Liver (tissue), 9 donors: Measurements from ENCODE around the gene TMF1. TPM values are rescaled to one million over a fixed set of nuclear protein-coding genes. Genes with fewer than 3 reads are reported as not detected.

Source experiments
- DNase-seq: peaks from one replicate; pipeline ENCODE4 v3.0.0-alpha.2; 2017; ENCODE audit warnings: low spot score
- H3K27ac ChIP-seq, 2 donors: one replicate each; pipeline ENCODE4 v1.7.0; 2013; ENCODE audit warnings: inconsistent platforms in 2 of 2, low read length in 2 of 2, control low read depth in 1 of 2, low read depth in 1 of 2, mild to moderate bottlenecking in 1 of 2
- H3K27me3 ChIP-seq, 4 donors: one replicate each; pipeline versions ENCODE4 v1.6.1 to v1.7.0; 2013; ENCODE audit warnings: low read length in 3 of 4, inconsistent platforms in 1 of 4, mild to moderate bottlenecking in 1 of 4, moderate library complexity in 1 of 4; ENCODE audit not compliant: control insufficient read depth in 4 of 4, insufficient read depth in 4 of 4
- H3K36me3 ChIP-seq, 4 donors: one replicate each; pipeline versions ENCODE4 v1.6.1 to v1.7.0; 2013; ENCODE audit warnings: low read length in 3 of 4, mild to moderate bottlenecking in 3 of 4, low read depth in 1 of 4, moderate library complexity in 1 of 4; ENCODE audit not compliant: control insufficient read depth in 4 of 4, insufficient read depth in 3 of 4
- H3K4me1 ChIP-seq, 4 donors: one replicate each; pipeline versions ENCODE4 v1.6.1 to v1.7.0; 2013; ENCODE audit warnings: low read length in 3 of 4, mild to moderate bottlenecking in 3 of 4, moderate library complexity in 1 of 4; ENCODE audit not compliant: control insufficient read depth in 4 of 4, insufficient read depth in 4 of 4
- H3K4me3 ChIP-seq, 3 donors: one replicate each; pipeline versions ENCODE4 v1.6.1 to v1.7.0; 2013; ENCODE audit warnings: low read length in 3 of 3, control low read depth in 1 of 3, low read depth in 1 of 3, mild to moderate bottlenecking in 1 of 3
- H3K9ac ChIP-seq, 2 donors: one replicate each; pipeline ENCODE4 v1.7.0; 2013; ENCODE audit warnings: low read length in 2 of 2, mild to moderate bottlenecking in 2 of 2, moderate library complexity in 2 of 2, control low read depth in 1 of 2, low read depth in 1 of 2
- H3K9me3 ChIP-seq, 4 donors: one replicate each; pipeline versions ENCODE4 v1.6.1 to v1.7.0; 2013; ENCODE audit warnings: low read length in 3 of 4; ENCODE audit not compliant: control insufficient read depth in 4 of 4
- CTCF ChIP-seq: fragments of 150-350 bp; IDR thresholded peaks from 2 replicates; pipeline ENCODE4 v1.5.1; 2017; ENCODE audit warnings: improper control_type of control experiment, low read depth, low read length; ENCODE audit not compliant: missing input control
- EGR1 ChIP-seq, 2 donors: IDR thresholded peaks; 2 replicates each; pipeline ENCODE4 v1.6.1; 2016 to 2018; ENCODE audit warnings: antibody characterized with exemption in 2 of 2, low read depth in 2 of 2
- FOXA1 ChIP-seq: IDR thresholded peaks from 2 replicates; pipeline ENCODE4 v1.6.1; 2016; ENCODE audit warnings: antibody characterized with exemption
- FOXA2 ChIP-seq: IDR thresholded peaks from 2 replicates; pipeline ENCODE4 v1.6.1; 2016; ENCODE audit warnings: antibody characterized with exemption
- GABPA ChIP-seq, 2 donors: IDR thresholded peaks in 1 of 2; conservative IDR thresholded peaks in 1 of 2; 2 replicates each; pipeline ENCODE4 v1.6.1; 2016; ENCODE audit warnings: antibody characterized with exemption in 2 of 2, mild to moderate bottlenecking in 1 of 2, moderate library complexity in 1 of 2
- HNF4A ChIP-seq, 2 donors: conservative IDR thresholded peaks; 2 replicates each; pipeline ENCODE4 v1.6.1; 2016; ENCODE audit warnings: antibody characterized with exemption in 2 of 2, mild to moderate bottlenecking in 2 of 2
- HNF4G ChIP-seq: IDR thresholded peaks from 2 replicates; pipeline ENCODE4 v1.6.1; 2016; ENCODE audit warnings: antibody characterized with exemption
- JUND ChIP-seq, 2 donors: IDR thresholded peaks; 2 replicates each; pipeline ENCODE4 v1.6.1; 2016; ENCODE audit warnings: antibody characterized with exemption in 2 of 2
- MAX ChIP-seq: IDR thresholded peaks from 2 replicates; pipeline ENCODE4 v1.6.1; 2016; ENCODE audit warnings: antibody characterized with exemption
- NR2F2 ChIP-seq: IDR thresholded peaks from 2 replicates; pipeline ENCODE4 v1.6.1; 2016; ENCODE audit warnings: antibody characterized with exemption
- RAD21 ChIP-seq, 2 donors: IDR thresholded peaks; 2 replicates each; pipeline ENCODE4 v1.6.1; 2016; ENCODE audit warnings: antibody characterized with exemption in 2 of 2, mild to moderate bottlenecking in 2 of 2
- RXRA ChIP-seq, 2 donors: IDR thresholded peaks; 2 replicates each; pipeline ENCODE4 v1.6.1; 2017 to 2018; ENCODE audit warnings: antibody characterized with exemption in 2 of 2, mild to moderate bottlenecking in 1 of 2
- YY1 ChIP-seq: IDR thresholded peaks from 2 replicates; pipeline ENCODE4 v1.6.1; 2016; ENCODE audit warnings: antibody characterized with exemption, mild to moderate bottlenecking
- WGBS: extraction: QIAGEN DNeasy Blood & Tissue Kit; methylation state at CpG from one replicate; pipeline ENCODE4 v1.1.7; 2013; 5-methylcytosine and 5-hydroxymethylcytosine counted together
- polyA plus RNA-seq, 2 donors: library from polyadenylated mRNA; stranded (reverse) in 1 of 2; unstranded in 1 of 2; fragments of 200-250 nt in 1 of 2; fragments of >200 nt in 1 of 2; fragmentation: Nextera tagmentation in 1 of 2; extraction: Ambion mirVana in 1 of 2; gene quantifications; one replicate each; pipeline versions ENCODE4 v1.2.1 to v1.2.3, GENCODE V29; 2013 to 2015
- total RNA-seq, 2 donors: library from RNA; depleted of rRNA; stranded (reverse); fragments of >200 nt; gene quantifications; one replicate each; pipeline ENCODE4 v1.2.3, GENCODE V29; 2014
- TF ChIP-seq, protein P1 (sequence below): IDR thresholded peaks from 2 replicates; pipeline ENCODE4 v1.6.1; 2016; ENCODE audit warnings: antibody characterized with exemption
- TF ChIP-seq, protein P2 (sequence below): IDR thresholded peaks from 2 replicates; pipeline ENCODE4 v1.6.1; 2016; ENCODE audit warnings: antibody characterized with exemption
- donor health status: healthy.
- donor health status: healthy.
- donor health status: healthy.
- donor health status: healthy.
- donor health status: healthy.

TMF1 gene
- total and polyA plus RNA-seq, 4 donors: 5.5 to 19.4 (median 8.6) TPM

- TF ChIP-seq, protein P1, sequence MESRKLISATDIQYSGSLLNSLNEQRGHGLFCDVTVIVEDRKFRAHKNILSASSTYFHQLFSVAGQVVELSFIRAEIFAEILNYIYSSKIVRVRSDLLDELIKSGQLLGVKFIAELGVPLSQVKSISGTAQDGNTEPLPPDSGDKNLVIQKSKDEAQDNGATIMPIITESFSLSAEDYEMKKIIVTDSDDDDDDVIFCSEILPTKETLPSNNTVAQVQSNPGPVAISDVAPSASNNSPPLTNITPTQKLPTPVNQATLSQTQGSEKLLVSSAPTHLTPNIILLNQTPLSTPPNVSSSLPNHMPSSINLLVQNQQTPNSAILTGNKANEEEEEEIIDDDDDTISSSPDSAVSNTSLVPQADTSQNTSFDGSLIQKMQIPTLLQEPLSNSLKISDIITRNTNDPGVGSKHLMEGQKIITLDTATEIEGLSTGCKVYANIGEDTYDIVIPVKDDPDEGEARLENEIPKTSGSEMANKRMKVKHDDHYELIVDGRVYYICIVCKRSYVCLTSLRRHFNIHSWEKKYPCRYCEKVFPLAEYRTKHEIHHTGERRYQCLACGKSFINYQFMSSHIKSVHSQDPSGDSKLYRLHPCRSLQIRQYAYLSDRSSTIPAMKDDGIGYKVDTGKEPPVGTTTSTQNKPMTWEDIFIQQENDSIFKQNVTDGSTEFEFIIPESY: no peak
These were observed 65.5 kb downstream of the TMF1 start (continued) for GRCh38 chr3:68986496-68987208.

GRCh38 chr3:68985146-68985790 lies 66.9 kb downstream of the TMF1 start:
- Histone ChIP-seq H3K4me3 (no peak overlapping the region), H3K9ac (no peak overlapping the region), H3K36me3 (peaks cover 7 to 16% (median 9%) of the 10 kb centered on the region in 4 donors), H3K27ac (no peak overlapping the region), H3K27me3 (no peaks in the 10 kb centered on the region), H3K9me3 (no peaks in the 10 kb centered on the region), H3K4me1 (no peaks in the 10 kb centered on the region)
- TF ChIP-seq YY1 (no peak), FOXA1 (no peak), NR2F2 (no peak), CTCF (no peak), JUND (IDR thresholded peaks at IDR 0.05) (no peak), MAX (no peak), RXRA (IDR thresholded peaks at IDR 0.05) (no peak), RAD21 (IDR thresholded peaks at IDR 0.05) (no peak), HNF4G (no peak), HNF4A (conservative IDR thresholded peaks at IDR 0.05) (no peak), EGR1 (IDR thresholded peaks at IDR 0.05; ENCODE audit: low read depth in 2 of 2) (no peak), GABPA (IDR thresholded peaks at IDR 0.05 in 1 of 2, conservative IDR thresholded peaks at IDR 0.05 in 1 of 2) (no peak), FOXA2 (no peak)
- TF ChIP-seq, protein P2, sequence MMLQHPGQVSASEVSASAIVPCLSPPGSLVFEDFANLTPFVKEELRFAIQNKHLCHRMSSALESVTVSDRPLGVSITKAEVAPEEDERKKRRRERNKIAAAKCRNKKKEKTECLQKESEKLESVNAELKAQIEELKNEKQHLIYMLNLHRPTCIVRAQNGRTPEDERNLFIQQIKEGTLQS: no peak
- TF ChIP-seq, protein P1: no peak
- no peak for DNase-seq
- WGBS: 53% methylated on average over 3 of the region's 3 CpGs
